ENCODE measurements around the gene SMAD4. TPM values are rescaled to one million over a fixed set of nuclear protein-coding genes. Genes with fewer than 3 reads are reported as not detected.

The SMAD4 gene
- total and polyA plus RNA-seq, 2 of the 13 experiments (the other 11 are each of a cell fraction or from before 2014, with no cell fraction given), result 70.2 to 72.0 TPM

DNA sequence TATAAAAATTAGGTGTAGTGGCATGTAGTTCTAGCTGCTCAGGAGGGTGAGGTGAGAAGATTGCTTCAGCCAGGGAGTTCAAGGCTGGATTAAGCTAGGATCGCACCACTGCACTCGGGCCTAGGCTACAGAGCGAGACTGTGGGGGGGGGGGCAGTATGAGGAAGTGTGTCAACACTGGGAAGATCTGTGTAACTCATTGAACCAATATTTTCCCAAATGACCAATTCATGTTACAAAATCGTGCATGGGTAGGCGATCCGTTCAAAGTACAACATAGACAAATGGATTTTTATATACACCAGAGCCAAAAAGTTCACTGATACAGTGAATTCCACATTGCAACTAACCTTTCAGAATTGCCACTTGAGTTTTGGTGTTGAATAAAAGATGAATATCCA, 8.1 kb downstream of the SMAD4 start (continued):
- TF ChIP-seq, protein P1, sequence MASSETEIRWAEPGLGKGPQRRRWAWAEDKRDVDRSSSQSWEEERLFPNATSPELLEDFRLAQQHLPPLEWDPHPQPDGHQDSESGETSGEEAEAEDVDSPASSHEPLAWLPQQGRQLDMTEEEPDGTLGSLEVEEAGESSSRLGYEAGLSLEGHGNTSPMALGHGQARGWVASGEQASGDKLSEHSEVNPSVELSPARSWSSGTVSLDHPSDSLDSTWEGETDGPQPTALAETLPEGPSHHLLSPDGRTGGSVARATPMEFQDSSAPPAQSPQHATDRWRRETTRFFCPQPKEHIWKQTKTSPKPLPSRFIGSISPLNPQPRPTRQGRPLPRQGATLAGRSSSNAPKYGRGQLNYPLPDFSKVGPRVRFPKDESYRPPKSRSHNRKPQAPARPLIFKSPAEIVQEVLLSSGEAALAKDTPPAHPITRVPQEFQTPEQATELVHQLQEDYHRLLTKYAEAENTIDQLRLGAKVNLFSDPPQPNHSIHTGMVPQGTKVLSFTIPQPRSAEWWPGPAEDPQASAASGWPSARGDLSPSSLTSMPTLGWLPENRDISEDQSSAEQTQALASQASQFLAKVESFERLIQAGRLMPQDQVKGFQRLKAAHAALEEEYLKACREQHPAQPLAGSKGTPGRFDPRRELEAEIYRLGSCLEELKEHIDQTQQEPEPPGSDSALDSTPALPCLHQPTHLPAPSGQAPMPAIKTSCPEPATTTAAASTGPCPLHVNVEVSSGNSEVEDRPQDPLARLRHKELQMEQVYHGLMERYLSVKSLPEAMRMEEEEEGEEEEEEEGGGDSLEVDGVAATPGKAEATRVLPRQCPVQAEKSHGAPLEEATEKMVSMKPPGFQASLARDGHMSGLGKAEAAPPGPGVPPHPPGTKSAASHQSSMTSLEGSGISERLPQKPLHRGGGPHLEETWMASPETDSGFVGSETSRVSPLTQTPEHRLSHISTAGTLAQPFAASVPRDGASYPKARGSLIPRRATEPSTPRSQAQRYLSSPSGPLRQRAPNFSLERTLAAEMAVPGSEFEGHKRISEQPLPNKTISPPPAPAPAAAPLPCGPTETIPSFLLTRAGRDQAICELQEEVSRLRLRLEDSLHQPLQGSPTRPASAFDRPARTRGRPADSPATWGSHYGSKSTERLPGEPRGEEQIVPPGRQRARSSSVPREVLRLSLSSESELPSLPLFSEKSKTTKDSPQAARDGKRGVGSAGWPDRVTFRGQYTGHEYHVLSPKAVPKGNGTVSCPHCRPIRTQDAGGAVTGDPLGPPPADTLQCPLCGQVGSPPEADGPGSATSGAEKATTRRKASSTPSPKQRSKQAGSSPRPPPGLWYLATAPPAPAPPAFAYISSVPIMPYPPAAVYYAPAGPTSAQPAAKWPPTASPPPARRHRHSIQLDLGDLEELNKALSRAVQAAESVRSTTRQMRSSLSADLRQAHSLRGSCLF (CRISPR knock-in tag; IDR thresholded peaks at IDR 0.05; ENCODE audit: borderline replicate concordance), result no peak
- TF ChIP-seq KAT7 (CRISPR knock-in tag; IDR thresholded peaks at IDR 0.05; ENCODE audit: borderline replicate concordance) (no peak), ZNF710 (CRISPR knock-in tag; IDR thresholded peaks at IDR 0.05; ENCODE audit: borderline replicate concordance) (peak; percentile 42; the same call in 1 of the 2 replicates), TARDBP (CRISPR knock-in tag; IDR thresholded peaks at IDR 0.05) (peak; percentile 64), ATF5 (CRISPR knock-in tag; IDR thresholded peaks at IDR 0.05; ENCODE audit: low read depth) (no peak), ZNF136 (CRISPR knock-in tag; IDR thresholded peaks at IDR 0.05; ENCODE audit: low read depth) (no peak), ZNF570 (CRISPR knock-in tag; IDR thresholded peaks at IDR 0.05; ENCODE audit: borderline replicate concordance) (no peak), ARHGAP35 (CRISPR knock-in tag; IDR thresholded peaks at IDR 0.05; ENCODE audit: borderline replicate concordance) (no peak), ZNF205 (CRISPR knock-in tag; IDR thresholded peaks at IDR 0.05) (no peak), CBX5 (CRISPR knock-in tag; IDR thresholded peaks at IDR 0.05; ENCODE audit: borderline replicate concordance) (no peak), CBFB (CRISPR knock-in tag; IDR thresholded peaks at IDR 0.05) (no peak)
- TF ChIP-seq, protein P2, sequence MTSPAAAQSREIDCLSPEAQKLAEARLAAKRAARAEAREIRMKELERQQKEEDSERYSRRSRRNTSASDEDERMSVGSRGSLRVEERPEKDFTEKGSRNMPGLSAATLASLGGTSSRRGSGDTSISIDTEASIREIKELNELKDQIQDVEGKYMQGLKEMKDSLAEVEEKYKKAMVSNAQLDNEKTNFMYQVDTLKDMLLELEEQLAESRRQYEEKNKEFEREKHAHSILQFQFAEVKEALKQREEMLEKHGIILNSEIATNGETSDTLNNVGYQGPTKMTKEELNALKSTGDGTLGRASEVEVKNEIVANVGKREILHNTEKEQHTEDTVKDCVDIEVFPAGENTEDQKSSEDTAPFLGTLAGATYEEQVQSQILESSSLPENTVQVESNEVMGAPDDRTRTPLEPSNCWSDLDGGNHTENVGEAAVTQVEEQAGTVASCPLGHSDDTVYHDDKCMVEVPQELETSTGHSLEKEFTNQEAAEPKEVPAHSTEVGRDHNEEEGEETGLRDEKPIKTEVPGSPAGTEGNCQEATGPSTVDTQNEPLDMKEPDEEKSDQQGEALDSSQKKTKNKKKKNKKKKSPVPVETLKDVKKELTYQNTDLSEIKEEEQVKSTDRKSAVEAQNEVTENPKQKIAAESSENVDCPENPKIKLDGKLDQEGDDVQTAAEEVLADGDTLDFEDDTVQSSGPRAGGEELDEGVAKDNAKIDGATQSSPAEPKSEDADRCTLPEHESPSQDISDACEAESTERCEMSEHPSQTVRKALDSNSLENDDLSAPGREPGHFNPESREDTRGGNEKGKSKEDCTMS (CRISPR knock-in tag; conservative IDR thresholded peaks at IDR 0.05), result no peak
- TF ChIP-seq, protein P3, sequence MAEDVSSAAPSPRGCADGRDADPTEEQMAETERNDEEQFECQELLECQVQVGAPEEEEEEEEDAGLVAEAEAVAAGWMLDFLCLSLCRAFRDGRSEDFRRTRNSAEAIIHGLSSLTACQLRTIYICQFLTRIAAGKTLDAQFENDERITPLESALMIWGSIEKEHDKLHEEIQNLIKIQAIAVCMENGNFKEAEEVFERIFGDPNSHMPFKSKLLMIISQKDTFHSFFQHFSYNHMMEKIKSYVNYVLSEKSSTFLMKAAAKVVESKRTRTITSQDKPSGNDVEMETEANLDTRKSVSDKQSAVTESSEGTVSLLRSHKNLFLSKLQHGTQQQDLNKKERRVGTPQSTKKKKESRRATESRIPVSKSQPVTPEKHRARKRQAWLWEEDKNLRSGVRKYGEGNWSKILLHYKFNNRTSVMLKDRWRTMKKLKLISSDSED (CRISPR knock-in tag; IDR thresholded peaks at IDR 0.05), result no peak
- TF ChIP-seq, protein P4, sequence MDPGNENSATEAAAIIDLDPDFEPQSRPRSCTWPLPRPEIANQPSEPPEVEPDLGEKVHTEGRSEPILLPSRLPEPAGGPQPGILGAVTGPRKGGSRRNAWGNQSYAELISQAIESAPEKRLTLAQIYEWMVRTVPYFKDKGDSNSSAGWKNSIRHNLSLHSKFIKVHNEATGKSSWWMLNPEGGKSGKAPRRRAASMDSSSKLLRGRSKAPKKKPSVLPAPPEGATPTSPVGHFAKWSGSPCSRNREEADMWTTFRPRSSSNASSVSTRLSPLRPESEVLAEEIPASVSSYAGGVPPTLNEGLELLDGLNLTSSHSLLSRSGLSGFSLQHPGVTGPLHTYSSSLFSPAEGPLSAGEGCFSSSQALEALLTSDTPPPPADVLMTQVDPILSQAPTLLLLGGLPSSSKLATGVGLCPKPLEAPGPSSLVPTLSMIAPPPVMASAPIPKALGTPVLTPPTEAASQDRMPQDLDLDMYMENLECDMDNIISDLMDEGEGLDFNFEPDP (CRISPR knock-in tag; conservative IDR thresholded peaks at IDR 0.05), result no peak
- TF ChIP-seq, protein P5, sequence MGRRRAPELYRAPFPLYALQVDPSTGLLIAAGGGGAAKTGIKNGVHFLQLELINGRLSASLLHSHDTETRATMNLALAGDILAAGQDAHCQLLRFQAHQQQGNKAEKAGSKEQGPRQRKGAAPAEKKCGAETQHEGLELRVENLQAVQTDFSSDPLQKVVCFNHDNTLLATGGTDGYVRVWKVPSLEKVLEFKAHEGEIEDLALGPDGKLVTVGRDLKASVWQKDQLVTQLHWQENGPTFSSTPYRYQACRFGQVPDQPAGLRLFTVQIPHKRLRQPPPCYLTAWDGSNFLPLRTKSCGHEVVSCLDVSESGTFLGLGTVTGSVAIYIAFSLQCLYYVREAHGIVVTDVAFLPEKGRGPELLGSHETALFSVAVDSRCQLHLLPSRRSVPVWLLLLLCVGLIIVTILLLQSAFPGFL (CRISPR knock-in tag; IDR thresholded peaks at IDR 0.05), result no peak
